Activated T-helper 9 cell treated with anti-CD3 and anti-CD28 coated beads, Interleukin-2, amount 50 U/mL, for 16 hours (primary cell): ENCODE data around the gene PSMD13.

Source experiments
- DNase-seq: peaks from one replicate; pipeline ENCODE4 v3.0.0-alpha.2; 2020; ENCODE audit warnings: low read depth

PSMD13 gene

DNA sequence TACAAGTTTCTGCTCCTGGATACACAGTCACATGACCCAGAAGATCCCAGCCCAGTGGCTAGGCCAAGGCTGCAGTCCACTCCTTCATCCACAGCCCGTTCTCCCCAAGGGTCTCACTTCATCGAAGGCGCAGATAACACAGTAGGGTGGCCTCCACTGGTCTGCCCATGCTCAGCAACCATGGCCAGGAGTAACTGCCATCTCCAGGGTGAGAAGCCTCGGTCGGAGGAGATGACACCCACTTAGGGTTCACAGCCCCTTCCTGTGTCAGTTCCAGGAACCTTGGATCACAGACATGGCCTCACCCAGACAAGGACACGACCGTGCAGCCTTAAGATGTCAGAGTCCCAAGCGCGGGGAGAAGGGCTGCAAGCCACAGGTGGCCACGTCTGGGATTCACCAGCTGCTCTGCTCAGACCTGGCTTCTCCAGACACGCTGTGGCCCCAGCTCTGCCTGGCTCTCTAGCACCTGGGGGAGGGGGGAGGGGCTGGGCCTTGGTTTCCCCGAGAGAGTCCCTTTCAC lies 32.1 kb upstream of the PSMD13 start:
- DNase-seq: no peak

GRCh38 chr11:205221-206001 lies 31.4 kb upstream of the PSMD13 start:
- DNase-seq: no peak

GRCh38 chr11:206002-206384 lies 30.8 kb upstream of the PSMD13 start:
- no peak for DNase-seq

DNA sequence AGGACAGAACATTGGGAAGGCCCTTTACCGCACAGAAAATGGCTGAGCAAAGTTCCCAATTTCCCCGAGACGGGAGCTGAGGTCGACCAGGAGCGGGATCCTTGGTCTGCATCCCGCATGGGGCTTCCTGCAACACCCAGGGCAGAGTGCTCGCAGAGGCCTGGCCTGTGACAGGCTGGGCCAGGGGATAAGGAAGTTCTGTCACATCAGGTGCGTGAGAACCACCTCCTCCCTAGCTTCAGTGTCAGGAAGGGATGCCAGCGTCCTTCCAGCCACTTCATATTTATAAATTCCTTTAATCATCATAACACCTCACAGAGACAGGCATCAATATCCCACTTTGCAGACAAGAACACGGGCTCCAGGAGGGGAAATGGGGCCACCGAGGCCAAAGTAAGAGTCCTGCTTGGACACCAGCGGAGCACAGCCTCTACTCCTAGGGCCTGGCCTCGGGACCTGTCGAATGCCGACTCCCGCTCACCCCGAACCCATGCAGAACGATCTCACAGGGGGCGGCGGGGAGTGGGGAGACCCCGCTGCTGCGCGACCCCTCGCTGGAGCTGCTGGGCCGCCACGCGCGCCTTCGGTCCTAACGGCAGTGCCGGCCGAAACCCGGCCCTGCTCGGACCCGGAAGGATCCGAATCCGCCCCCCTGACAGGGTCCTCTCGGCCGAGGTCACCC lies 30.1 kb upstream of the PSMD13 start:
- DNase-seq: no peak

DNA sequence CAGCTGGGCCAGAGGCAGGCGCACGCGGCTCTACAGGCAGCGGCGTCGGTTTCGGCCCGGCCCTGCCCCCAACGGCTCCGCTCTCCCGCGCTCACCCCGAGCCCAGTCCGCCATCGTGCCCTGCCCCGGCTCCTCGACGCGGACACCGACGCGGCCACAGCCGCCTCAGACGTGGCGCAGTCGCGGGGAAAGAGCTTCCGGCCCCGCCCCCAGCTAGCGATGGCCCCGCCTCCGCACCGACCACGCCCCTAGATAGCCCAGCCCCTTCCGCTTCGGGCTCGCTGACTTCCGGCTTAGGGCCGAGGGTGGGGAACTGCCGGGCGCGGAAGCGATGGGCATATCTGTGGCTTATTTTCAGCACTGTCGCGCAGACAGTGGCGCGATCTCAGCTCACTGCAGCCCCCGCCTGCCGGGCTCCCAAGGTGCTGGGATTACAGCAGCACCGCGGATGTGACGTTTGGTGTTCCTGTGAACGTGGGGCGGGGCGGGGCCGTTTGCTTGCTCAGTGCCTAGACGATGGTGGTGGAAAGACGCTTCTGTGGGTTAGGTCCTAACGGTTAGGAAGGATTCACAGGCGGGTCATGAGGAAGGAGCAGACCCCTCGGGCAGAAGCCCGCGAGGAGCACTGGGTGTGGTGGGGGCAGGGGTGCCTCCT lies 29.4 kb upstream of the PSMD13 start, which contains the start of the genes BET1L and RIC8A:
Gene BET1L (minus strand): TSS at position 192 of the 655 bp plus-strand sequence. CDS start 78 bp downstream, at position 114.
Gene RIC8A (plus strand): TSS at position 501 of the 655 bp plus-strand sequence. CDS start 1,147 bp downstream, outside the sequence.
- peak; percentile 94 for DNase-seq

GRCh38 chr11:207863-208180 lies 29.0 kb upstream of the PSMD13 start:
- DNase-seq: no peak

- peak; percentile 70 for DNase-seq
Observed at GRCh38 chr11:208181-208916, 28.4 kb upstream of the PSMD13 start.

GRCh38 chr11:208917-209260 lies 27.9 kb upstream of the PSMD13 start:
- no peak for DNase-seq

- DNase-seq: no peak
Observed at GRCh38 chr11:209275-210121, 27.3 kb upstream of the PSMD13 start.

DNA sequence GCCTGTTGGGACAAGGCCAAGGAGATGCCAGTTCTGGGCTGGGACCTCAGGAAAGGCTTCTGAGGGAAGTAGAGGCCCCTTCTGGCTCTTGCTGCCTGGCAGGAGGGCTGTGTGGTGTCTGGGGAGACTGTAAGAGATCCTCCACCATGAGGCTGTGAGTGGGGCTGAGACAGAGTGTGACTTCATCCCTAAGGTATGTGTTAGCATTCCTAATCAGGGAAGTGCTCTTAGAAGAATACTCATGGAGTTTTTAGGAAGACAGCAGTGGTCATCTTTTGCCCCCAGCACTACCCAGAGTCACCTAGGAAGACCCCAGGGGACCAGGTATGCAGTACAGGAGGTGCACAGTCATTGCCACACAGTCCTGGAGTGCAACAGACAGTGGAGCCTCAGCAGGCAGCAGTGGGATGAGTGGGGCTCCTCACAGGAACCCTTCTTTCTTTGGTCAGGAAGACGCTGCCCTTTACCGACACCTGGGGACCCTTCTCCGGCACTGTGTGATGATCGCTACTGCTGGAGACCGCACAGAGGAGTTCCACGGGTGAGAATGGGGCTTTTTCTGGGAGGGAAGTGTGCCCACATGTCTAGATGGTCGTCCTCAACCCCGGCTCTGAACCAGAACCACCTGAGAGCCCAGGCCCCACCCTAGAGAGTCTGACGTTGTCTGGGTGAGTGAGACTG lies 26.5 kb upstream of the PSMD13 start:
- DNase-seq: no peak

DNA sequence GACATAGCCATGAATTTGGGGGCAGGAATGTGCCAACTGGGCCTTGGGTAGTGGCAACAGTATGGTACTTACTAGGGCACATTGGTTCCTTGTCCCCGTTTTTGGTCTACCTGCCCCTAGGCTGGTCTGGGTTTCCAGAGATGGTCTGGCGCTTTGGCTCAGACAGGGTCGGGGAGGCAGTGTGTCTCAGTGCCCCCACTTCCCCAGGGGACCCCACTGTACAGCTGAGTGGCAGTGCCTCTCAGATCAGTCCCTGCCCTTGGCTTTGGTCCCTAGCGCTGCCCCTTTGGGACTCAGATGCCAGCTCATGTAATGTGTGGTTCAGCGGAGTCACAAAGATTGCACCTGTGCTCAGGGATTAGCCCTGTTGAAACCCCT lies 26.0 kb upstream of the PSMD13 start:
- no peak for DNase-seq

DNA sequence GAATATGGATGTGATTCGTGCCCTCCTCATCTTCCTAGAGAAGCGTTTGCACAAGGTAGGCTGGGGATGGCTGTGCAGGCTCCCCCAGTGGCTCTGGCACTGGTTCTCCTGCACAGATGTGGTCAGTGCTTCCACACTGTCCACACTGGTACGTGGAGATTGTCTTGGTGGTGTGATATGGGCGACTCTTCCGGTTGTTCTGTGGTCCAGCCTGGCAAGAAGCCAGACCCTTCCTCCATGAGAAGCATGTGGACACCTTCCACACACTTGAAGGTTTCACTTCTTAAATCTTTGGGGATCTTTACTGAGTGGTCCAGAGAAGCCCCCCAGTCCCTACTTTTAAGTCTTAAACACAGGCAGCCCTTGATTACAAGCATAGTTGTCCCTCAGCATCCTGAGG lies 25.5 kb upstream of the PSMD13 start:
- no peak for DNase-seq

DNA sequence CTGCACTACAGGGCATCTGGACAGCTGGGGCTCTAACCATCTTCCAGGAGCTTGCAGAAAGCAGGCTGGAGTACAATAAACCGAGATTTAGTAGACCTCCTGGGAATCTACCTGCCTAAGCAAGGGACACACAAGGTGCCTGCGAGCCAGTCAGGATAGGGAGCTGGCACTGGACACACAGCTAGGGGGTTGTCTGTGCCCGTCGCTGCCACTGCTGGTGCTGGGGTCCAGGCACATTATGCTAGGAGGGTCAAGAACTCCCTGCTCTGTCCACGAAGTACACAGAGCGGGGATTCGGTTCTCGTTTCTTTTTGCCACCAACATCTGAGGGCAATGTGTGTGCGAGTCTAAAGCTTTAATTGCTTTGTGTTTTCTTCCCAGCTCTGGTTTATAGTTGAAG lies 25.0 kb upstream of the PSMD13 start:
- no peak for DNase-seq

DNA sequence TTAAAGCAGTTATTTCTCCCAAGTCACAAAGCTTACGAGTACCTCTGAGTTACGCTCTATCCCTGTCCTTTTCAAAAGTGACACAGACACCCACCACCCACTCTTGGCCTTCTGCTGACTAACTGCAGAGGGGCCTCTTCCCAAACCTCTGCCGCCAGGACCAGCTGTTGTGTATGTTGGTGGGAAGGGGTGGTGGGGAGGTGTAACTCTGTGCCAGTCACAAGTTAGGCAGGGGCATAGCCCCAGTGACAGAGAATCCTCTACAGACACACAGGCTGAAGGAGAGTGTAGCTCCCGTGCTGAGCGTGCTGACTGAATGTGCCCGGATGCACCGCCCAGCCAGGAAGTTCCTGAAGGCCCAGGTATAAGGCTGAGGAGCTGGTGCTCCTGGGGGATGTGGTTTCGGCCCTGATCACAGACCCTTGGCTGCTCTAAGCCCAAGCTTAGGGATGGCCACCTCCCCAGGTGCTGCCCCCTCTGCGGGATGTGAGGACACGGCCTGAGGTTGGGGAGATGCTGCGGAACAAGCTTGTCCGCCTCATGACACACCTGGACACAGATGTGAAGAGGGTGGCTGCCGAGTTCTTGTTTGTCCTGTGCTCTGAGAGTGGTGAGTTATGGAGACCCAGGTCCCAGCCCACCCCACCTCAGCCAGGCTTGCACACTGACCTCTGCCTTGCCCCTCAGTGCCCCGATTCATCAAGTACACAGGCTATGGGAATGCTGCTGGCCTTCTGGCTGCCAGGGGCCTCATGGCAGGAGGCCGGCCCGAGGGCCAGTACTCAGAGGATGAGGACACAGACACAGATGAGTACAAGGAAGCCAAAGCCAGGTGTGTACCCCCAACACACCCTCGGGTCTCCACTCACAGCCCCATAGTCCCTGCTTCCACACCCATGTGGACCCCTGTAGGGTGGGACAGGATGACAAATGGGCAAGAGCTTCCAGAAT lies 24.4 kb upstream of the PSMD13 start:
- no peak for DNase-seq

DNA sequence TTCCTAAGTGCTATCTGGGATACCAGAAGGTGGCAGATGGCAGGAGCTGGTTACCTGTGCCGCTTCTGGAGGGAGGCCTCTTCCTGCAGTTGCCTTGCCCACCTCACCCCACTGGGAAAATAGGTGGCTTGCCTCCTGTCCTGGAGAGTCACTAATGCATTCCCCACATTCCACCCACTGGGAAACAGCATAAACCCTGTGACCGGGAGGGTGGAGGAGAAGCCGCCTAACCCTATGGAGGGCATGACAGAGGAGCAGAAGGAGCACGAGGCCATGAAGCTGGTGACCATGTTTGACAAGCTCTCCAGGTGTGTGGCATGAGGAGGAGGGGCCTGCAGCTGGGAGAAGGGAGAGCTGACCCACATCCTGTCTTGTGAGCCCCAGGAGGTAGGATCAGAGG lies 23.7 kb upstream of the PSMD13 start:
- DNase-seq: no peak

DNA sequence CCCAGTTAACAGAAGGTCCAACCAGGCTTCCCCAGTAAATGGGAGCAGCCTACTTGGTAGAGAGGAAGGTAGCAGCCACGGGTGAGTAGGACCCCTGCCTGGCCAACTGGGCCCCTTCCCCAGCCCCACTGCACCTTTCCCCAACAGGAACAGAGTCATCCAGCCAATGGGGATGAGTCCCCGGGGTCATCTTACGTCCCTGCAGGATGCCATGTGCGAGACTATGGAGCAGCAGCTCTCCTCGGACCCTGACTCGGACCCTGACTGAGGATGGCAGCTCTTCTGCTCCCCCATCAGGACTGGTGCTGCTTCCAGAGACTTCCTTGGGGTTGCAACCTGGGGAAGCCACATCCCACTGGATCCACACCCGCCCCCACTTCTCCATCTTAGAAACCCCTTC lies 22.7 kb upstream of the PSMD13 start:
- DNase-seq: no peak

DNA sequence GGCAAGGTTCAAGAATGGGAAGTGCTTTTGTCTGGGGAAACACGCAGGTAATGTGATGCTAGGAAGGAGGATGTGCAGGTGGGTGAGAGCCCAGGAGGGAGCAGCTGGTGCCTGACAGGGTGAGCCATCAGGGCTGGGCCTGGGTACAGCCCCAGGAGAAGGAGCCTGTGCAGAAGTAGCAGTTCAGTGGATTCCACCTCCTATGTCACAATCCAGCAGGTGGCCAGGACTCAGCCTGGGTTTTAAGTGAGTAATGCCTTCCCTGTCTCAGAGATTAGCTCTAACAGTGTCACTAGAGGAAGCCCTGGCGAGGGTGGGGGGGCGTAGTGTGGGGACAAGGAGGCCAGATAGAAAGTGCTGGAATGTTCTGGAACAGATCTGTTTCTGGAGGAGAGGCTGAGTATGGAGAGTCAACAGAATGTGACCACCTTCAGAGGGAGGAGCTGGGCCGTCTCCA lies 21.2 kb upstream of the PSMD13 start:
- DNase-seq: no peak

GRCh38 chr11:216081-216974 lies 20.4 kb upstream of the PSMD13 start:
- no peak for DNase-seq

GRCh38 chr11:217704-218103 lies 19.1 kb upstream of the PSMD13 start:
- no peak for DNase-seq
